ENCODE data around the gene POLK. TPM values are rescaled to one million over a fixed set of nuclear protein-coding genes. Genes with fewer than 3 reads are reported as not detected.

The POLK gene
- total RNA-seq (2022; extraction: Qiagen RNA extraction; ENCODE audit: low read depth): 7.3 to 13.0 TPM (median 10.7 TPM) in 5 replicates

DNA sequence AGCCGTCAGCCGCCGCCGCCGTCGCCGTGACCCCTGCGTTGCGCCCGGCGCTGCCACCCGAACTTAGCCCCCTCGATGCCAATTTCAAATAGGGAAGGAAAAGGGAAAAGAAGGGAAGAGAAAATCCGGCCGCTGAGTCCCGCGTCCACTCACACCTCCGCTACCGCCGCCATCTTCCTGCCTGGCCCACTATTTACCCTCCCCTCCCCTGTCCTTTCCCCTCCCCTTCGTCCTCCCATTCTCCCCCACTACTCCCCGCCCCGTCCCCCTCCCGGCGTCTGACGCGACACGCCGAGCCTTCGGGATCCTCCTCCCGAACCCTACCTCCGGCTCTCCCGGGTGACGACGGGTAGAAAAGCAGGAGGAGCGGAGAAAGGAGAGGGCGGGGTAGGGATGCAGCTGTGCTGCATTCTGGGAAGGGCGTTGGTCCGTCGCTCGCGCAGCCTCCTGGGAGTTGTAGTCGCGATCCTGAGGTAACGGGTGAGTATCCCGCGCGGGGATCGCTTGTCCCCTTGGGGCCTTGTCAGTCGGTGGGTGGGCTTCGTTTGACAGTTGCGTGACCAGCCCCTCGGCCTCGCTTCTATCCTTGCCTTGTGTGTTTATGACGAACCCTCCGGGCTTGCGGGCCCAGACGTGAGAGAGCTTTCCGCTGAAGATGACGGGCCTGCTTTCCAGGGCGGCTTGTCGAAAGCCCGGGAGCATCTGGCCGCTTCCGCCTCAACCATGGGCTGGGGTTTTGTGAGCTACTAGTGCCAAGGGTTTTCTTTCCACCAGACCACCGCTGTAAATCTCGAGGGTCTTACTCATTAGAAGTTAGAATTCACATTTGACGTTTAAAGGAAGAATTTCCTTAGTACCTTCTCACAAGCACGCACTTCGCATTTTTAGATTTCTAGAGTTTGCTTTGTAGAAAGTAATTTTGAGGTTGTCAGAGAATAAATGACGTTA lies at the start of gene POLK, which contains the start of gene CERT1:
POLK (plus strand) TSS at position 457 of the 948 bp plus-strand sequence.
CERT1 (minus strand) TSS at position 195 of the 948 bp plus-strand sequence. CDS start 422 bp downstream, outside the sequence.

DNA sequence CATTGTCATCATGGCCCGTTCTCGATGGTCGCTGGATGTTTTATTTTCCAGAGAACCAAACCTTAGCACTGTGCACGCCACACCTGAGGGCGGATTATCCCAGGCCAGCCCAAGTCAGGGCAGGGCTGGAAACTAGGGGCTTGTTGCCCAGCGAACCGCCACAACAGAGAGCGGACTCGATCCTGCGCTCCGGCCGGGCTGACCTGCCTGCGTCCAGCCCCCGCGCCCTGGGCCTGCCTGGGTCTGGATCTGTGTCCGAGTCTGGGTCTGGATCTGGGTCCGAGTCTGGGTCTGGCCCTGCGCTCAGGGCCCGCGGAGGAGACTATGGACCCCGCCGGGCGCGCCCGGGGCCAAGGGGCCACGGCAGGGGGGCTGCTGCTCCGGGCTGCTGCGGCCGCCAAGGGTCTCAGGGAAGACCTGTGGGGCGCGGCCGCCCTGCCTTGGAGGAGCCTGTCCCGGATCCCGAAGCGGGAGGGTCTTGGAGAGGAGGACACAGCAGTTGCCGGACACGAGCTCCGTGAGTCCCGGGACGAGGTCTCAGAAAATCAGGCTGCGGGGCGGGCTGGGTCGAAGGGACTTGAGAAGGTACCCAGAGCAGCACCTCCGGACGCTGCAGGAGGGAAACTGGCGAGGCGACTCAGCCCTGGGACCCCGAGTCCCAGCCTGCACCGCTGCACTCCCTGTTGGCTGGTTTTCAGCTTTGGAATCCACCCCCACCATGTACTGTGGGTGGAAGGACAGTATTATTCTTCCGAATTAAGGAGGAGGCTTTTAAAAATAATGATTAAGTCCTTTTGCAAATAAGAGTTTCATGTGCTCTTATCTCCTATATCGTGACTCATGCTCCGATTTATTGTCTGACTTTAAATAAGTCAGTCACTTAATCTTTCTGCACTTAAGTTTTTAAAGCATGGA lies 99.9 kb downstream of the POLK start, which contains the start of gene ANKDD1B:
ANKDD1B (plus strand) TSS at position 143 of the 915 bp plus-strand sequence; CDS start at position 325, 182 bp downstream.

Other genes with a start within 250 kb of the POLK start
- 21.1 to 30.3 TPM (median 26.2 TPM) in 5 replicates for gene HMGCR, start 174.7 kb upstream of the POLK start, total RNA-seq (2022; extraction: Qiagen RNA extraction; ENCODE audit: low read depth)
- 16.2 to 24.8 TPM (median 23.1 TPM) in 5 replicates for gene CERT1, start 262 bp upstream of the POLK start, total RNA-seq (2022; extraction: Qiagen RNA extraction; ENCODE audit: low read depth)
- gene ANKDD1B, start 99.6 kb downstream of the POLK start, total RNA-seq (2022; extraction: Qiagen RNA extraction; ENCODE audit: low read depth): not detected in 5 replicates
- gene POC5, start 205.5 kb downstream of the POLK start, total RNA-seq (2022; extraction: Qiagen RNA extraction; ENCODE audit: low read depth): 8.4 to 12.5 TPM (median 9.7 TPM) in 5 replicates

All from A549 treated with GW870086 at 1 μM for 4 hours (cell line).